Subcutaneous abdominal adipose tissue (tissue), 5 donors: ENCODE results near the gene LINGO4.

Experiments
- H3K27ac ChIP-seq: one replicate; pipeline ENCODE4 v1.7.0; 2013; ENCODE audit warnings: low read depth, mild to moderate bottlenecking, inconsistent platforms, low read length, moderate library complexity
- H3K27me3 ChIP-seq, 5 donors: one replicate each; pipeline ENCODE4 v1.7.0; 2013; ENCODE audit warnings: low read length in 5 of 5, inconsistent platforms in 1 of 5; ENCODE audit not compliant: control insufficient read depth in 5 of 5, insufficient read depth in 4 of 5
- H3K36me3 ChIP-seq, 5 donors: one replicate each; pipeline ENCODE4 v1.7.0; 2013; ENCODE audit warnings: low read length in 5 of 5; ENCODE audit not compliant: control insufficient read depth in 5 of 5, insufficient read depth in 5 of 5
- H3K4me1 ChIP-seq, 5 donors: one replicate each; pipeline ENCODE4 v1.7.0; 2013; ENCODE audit warnings: low read length in 5 of 5, mild to moderate bottlenecking in 3 of 5, moderate library complexity in 1 of 5; ENCODE audit not compliant: control insufficient read depth in 5 of 5, insufficient read depth in 5 of 5
- H3K4me3 ChIP-seq, 5 donors: one replicate each; pipeline ENCODE4 v1.7.0; 2013; ENCODE audit warnings: low read length in 5 of 5, low read depth in 1 of 5
- H3K9ac ChIP-seq, 5 donors: one replicate each; pipeline ENCODE4 v1.7.0; 2013; ENCODE audit warnings: low read length in 5 of 5, mild to moderate bottlenecking in 4 of 5, moderate library complexity in 3 of 5
- H3K9me3 ChIP-seq, 5 donors: one replicate each; pipeline ENCODE4 v1.7.0; 2013; ENCODE audit warnings: low read length in 5 of 5; ENCODE audit not compliant: control insufficient read depth in 5 of 5
- donor health status: healthy.
- donor health status: healthy.
- donor health status: healthy.
- donor health status: healthy.
- donor health status: healthy.

LINGO4 gene

GRCh38 chr1:151805066-151805820 lies at the start of gene LINGO4:
Gene LINGO4, minus strand, starts transcription at chr1:151805419. Its CDS starts 2,715 bp downstream, at chr1:151802704.
- H3K9me3 ChIP-seq = no peaks in the 10 kb centered on the region
- H3K4me1 ChIP-seq = peaks cover 0 to 33% (median 9%) of the 10 kb centered on the region in 5 donors
- peaks cover 0 to 19% (median 10%) of the 10 kb centered on the region in 5 donors for H3K27me3 ChIP-seq

GRCh38 chr1:151854658-151855057 lies 49.4 kb upstream of the LINGO4 start:
- H3K36me3 ChIP-seq = no peaks in the 10 kb centered on the region
- no peak overlapping the region for H3K4me3 ChIP-seq
- H3K27ac ChIP-seq = no peak overlapping the region
- H3K27me3 ChIP-seq = peaks cover 0 to 3% (median 0%) of the 10 kb centered on the region in 5 donors
- no peak overlapping the region for H3K9ac ChIP-seq
- no peaks in the 10 kb centered on the region for H3K9me3 ChIP-seq
- H3K4me1 ChIP-seq = peaks cover 3 to 23% (median 8%) of the 10 kb centered on the region in 5 donors

More at GRCh38 chr1:151805066-151805820, at the start of gene LINGO4:
- H3K36me3 ChIP-seq = no peaks in the 10 kb centered on the region
- H3K27ac ChIP-seq = no peak within 1 kb of the TSS
- H3K9ac ChIP-seq = no peak within 1 kb of the TSS
- H3K4me3 ChIP-seq = no peak within 1 kb of the TSS

- no peaks in the 10 kb centered on the region for H3K9me3 ChIP-seq
- no peak within 1 kb of the TSS for H3K27ac ChIP-seq
- peaks cover 0 to 3% (median 0%) of the 10 kb centered on the region in 5 donors for H3K27me3 ChIP-seq
- no peak within 1 kb of the TSS for H3K4me3 ChIP-seq
- no peaks in the 10 kb centered on the region for H3K36me3 ChIP-seq
- peaks cover 3 to 32% (median 12%) of the 10 kb centered on the region in 5 donors for H3K4me1 ChIP-seq
- H3K9ac ChIP-seq = no peak within 1 kb of the TSS
Measured at GRCh38 chr1:151853411-151853943, 48.3 kb upstream of the LINGO4 start, which contains the start of gene THEM5. Gene THEM5, minus strand, starts transcription at chr1:151853712. Its CDS starts 147 bp downstream, at chr1:151853565.

- no peaks in the 10 kb centered on the region for H3K36me3 ChIP-seq
- no peak overlapping the region for H3K27ac ChIP-seq
- no peak overlapping the region for H3K4me3 ChIP-seq
- H3K27me3 ChIP-seq = peaks cover 0 to 6% (median 0%) of the 10 kb centered on the region in 5 donors
- no peak overlapping the region for H3K9ac ChIP-seq
- H3K4me1 ChIP-seq = peaks cover 3 to 25% (median 12%) of the 10 kb centered on the region in 5 donors
- no peaks in the 10 kb centered on the region for H3K9me3 ChIP-seq
Measured at GRCh38 chr1:151852733-151853132, 47.5 kb upstream of the LINGO4 start.

GRCh38 chr1:151851886-151852285 lies 46.7 kb upstream of the LINGO4 start:
- no peaks in the 10 kb centered on the region for H3K36me3 ChIP-seq
- H3K27ac ChIP-seq = no peak overlapping the region
- H3K4me1 ChIP-seq = peaks cover 2 to 25% (median 12%) of the 10 kb centered on the region in 5 donors
- H3K9me3 ChIP-seq = no peaks in the 10 kb centered on the region
- no peak overlapping the region for H3K9ac ChIP-seq
- H3K4me3 ChIP-seq = no peak overlapping the region
- peaks cover 0 to 6% (median 0%) of the 10 kb centered on the region in 5 donors for H3K27me3 ChIP-seq

- H3K9ac ChIP-seq = no peak overlapping the region
- H3K27me3 ChIP-seq = peaks cover 0 to 6% (median 0%) of the 10 kb centered on the region in 5 donors
- no peak overlapping the region for H3K27ac ChIP-seq
- no peak overlapping the region for H3K4me3 ChIP-seq
- H3K4me1 ChIP-seq = peaks cover 0 to 22% (median 7%) of the 10 kb centered on the region in 5 donors
- H3K36me3 ChIP-seq = no peaks in the 10 kb centered on the region
- H3K9me3 ChIP-seq = no peaks in the 10 kb centered on the region
Measured at GRCh38 chr1:151849871-151850270, 44.7 kb upstream of the LINGO4 start.

- Histone ChIP-seq H3K4me1 (peaks cover 0 to 22% (median 7%) of the 10 kb centered on the region in 5 donors), H3K27ac (no peak overlapping the region), H3K27me3 (peaks cover 0 to 6% (median 0%) of the 10 kb centered on the region in 5 donors)
Measured at GRCh38 chr1:151849126-151849525, 43.9 kb upstream of the LINGO4 start.

GRCh38 chr1:151847867-151848596 lies 42.8 kb upstream of the LINGO4 start:
- Histone ChIP-seq H3K9me3 (no peaks in the 10 kb centered on the region), H3K4me3 (no peak overlapping the region), H3K4me1 (peaks cover 0 to 22% (median 7%) of the 10 kb centered on the region in 5 donors), H3K9ac (no peak overlapping the region), H3K27ac (no peak overlapping the region), H3K27me3 (peaks cover 0 to 6% (median 0%) of the 10 kb centered on the region in 5 donors), H3K36me3 (no peaks in the 10 kb centered on the region)

More at GRCh38 chr1:151849126-151849525, 43.9 kb upstream of the LINGO4 start:
- H3K9me3 ChIP-seq = no peaks in the 10 kb centered on the region
- no peak overlapping the region for H3K4me3 ChIP-seq
- H3K36me3 ChIP-seq = no peaks in the 10 kb centered on the region
- no peak overlapping the region for H3K9ac ChIP-seq

- Histone ChIP-seq H3K9me3 (no peaks in the 10 kb centered on the region), H3K36me3 (no peaks in the 10 kb centered on the region), H3K4me1 (peaks cover 0 to 19% (median 7%) of the 10 kb centered on the region in 5 donors), H3K9ac (no peak overlapping the region), H3K4me3 (no peak overlapping the region), H3K27me3 (peaks cover 0 to 3% (median 0%) of the 10 kb centered on the region in 5 donors), H3K27ac (no peak overlapping the region)
Measured at GRCh38 chr1:151846686-151847237, 41.5 kb upstream of the LINGO4 start.
